CD14-positive monocyte (primary cell): Measurements from ENCODE around the gene ZNF287. TPM values are rescaled to one million over a fixed set of nuclear protein-coding genes. Genes with fewer than 3 reads are reported as not detected.

Experiments
- DNase-seq, 3 donors: peaks; one replicate each; pipeline ENCODE4 v3.0.0-alpha.2; 2011 to 2022
- H2AFZ ChIP-seq: 2 replicates; pipeline ENCODE4 v1.6.0; 2012; ENCODE audit warnings: mild to moderate bottlenecking, low read depth, low read length, inconsistent platforms; ENCODE audit not compliant: insufficient read depth, poor library complexity, severe bottlenecking
- H3K27ac ChIP-seq, 2 donors: 1 replicate in 1 of 2; 2 replicates in 1 of 2; pipeline ENCODE4 v1.5.1; 2012 to 2013; ENCODE audit warnings: low read length in 2 of 2, control low read depth in 1 of 2, inconsistent platforms in 1 of 2, low read depth in 1 of 2, mild to moderate bottlenecking in 1 of 2
- H3K27me3 ChIP-seq, 2 donors: one replicate each; pipeline versions ENCODE4 v1.6.0 to v1.6.1; 2011 to 2013; ENCODE audit warnings: low read length in 2 of 2; ENCODE audit not compliant: control insufficient read depth in 2 of 2, insufficient read depth in 2 of 2
- H3K36me3 ChIP-seq, 2 donors: replicated peaks in 1 of 2; 1 replicate in 1 of 2; 2 replicates in 1 of 2; pipeline versions ENCODE4 v1.5.1 to v1.6.1; 2012 to 2013; ENCODE audit warnings: low read length in 2 of 2, control low read depth in 1 of 2, inconsistent platforms in 1 of 2, mild to moderate bottlenecking in 1 of 2; ENCODE audit not compliant: insufficient read depth in 2 of 2, control insufficient read depth in 1 of 2
- H3K4me1 ChIP-seq, 2 donors: 1 replicate in 1 of 2; 2 replicates in 1 of 2; pipeline versions ENCODE4 v1.5.1 to v1.6.1; 2012 to 2013; ENCODE audit warnings: low read length in 2 of 2, control low read depth in 1 of 2, inconsistent platforms in 1 of 2, mild to moderate bottlenecking in 1 of 2, moderate library complexity in 1 of 2; ENCODE audit not compliant: insufficient read depth in 2 of 2, control insufficient read depth in 1 of 2
- H3K4me2 ChIP-seq: replicated peaks from 2 replicates; pipeline ENCODE3; 2012; ENCODE audit warnings: low read length, moderate library complexity, mild to moderate bottlenecking; ENCODE audit not compliant: poor library complexity, severe bottlenecking; ENCODE audit errors: extremely low read depth
- H3K4me3 ChIP-seq, 3 experiments: fragments of 200-600 bp in 1 of 3; sonication (generic) in 1 of 3; replicated peaks in 1 of 3; 1 replicate in 2 of 3; 2 replicates in 1 of 3; pipeline ENCODE4 v1.5.1; 2011 to 2013; ENCODE audit warnings: low read length in 3 of 3, mild to moderate bottlenecking in 3 of 3, control low read depth in 2 of 3, low read depth in 2 of 3, inconsistent platforms in 1 of 3, moderate library complexity in 1 of 3
- H3K79me2 ChIP-seq: 2 replicates; pipeline ENCODE4 v1.6.0; 2012; ENCODE audit warnings: mild to moderate bottlenecking, control low read depth, inconsistent platforms, low read length, moderate library complexity; ENCODE audit not compliant: insufficient read depth
- H3K9ac ChIP-seq: 2 replicates; pipeline ENCODE4 v1.6.0; 2017; ENCODE audit warnings: low read length, mild to moderate bottlenecking; ENCODE audit not compliant: insufficient read depth, poor library complexity, severe bottlenecking
- H3K9me3 ChIP-seq, 2 donors: replicated peaks in 1 of 2; 1 replicate in 1 of 2; 2 replicates in 1 of 2; pipeline versions ENCODE4 v1.5.1 to v1.6.1; 2012 to 2013; ENCODE audit warnings: low read length in 2 of 2, control low read depth in 1 of 2; ENCODE audit not compliant: control insufficient read depth in 1 of 2, insufficient read depth in 1 of 2
- H4K20me1 ChIP-seq: 2 replicates; pipeline ENCODE4 v1.6.0; 2012; ENCODE audit warnings: mild to moderate bottlenecking, low read length, control low read depth, moderate library complexity; ENCODE audit not compliant: insufficient read depth
- H3K27ac Mint-ChIP-seq, 7 donors: one replicate each; pipeline ENCODE4 v1.8.0; 2020; ENCODE audit warnings: mild to moderate bottlenecking in 7 of 7, mixed read lengths in 7 of 7, moderate library complexity in 6 of 7, inconsistent platforms in 2 of 7
- H3K27me3 Mint-ChIP-seq, 3 donors: one replicate each; pipeline ENCODE4 v1.8.0; 2021 to 2022; ENCODE audit warnings: low read depth in 3 of 3, mild to moderate bottlenecking in 3 of 3, mixed read lengths in 3 of 3, moderate library complexity in 3 of 3, inconsistent platforms in 1 of 3
- H3K36me3 Mint-ChIP-seq, 2 donors: one replicate each; pipeline ENCODE4 v1.8.0; 2020; ENCODE audit warnings: mixed read lengths in 2 of 2, inconsistent platforms in 1 of 2, mild to moderate bottlenecking in 1 of 2
- H3K4me1 Mint-ChIP-seq: one replicate; pipeline ENCODE4 v1.8.0; 2020; ENCODE audit warnings: mild to moderate bottlenecking, mixed read lengths
- H3K4me3 Mint-ChIP-seq, 2 donors: one replicate each; pipeline ENCODE4 v1.8.0; 2020; ENCODE audit warnings: mild to moderate bottlenecking in 2 of 2, mixed read lengths in 2 of 2, moderate library complexity in 1 of 2
- H3K9me3 Mint-ChIP-seq, 7 donors: one replicate each; pipeline ENCODE4 v1.8.0; 2020 to 2022; ENCODE audit warnings: mixed read lengths in 7 of 7, mild to moderate bottlenecking in 6 of 7, moderate library complexity in 6 of 7, inconsistent platforms in 2 of 7
- WGBS: methylation state at CpG from one replicate; pipeline ENCODE4 v1.1.5; 2013; ENCODE audit warnings: missing lambda C conversion rate; ENCODE audit not compliant: insufficient coverage; 5-methylcytosine and 5-hydroxymethylcytosine counted together
- intact Hi-C, 2 donors: fragments of 100-400 bp; cut with micrococcal nuclease; formaldehyde crosslinking; loops; one replicate each; pipeline versions ENCODE4 v1.15.0 to v1.15.1; 2023
- polyA plus RNA-seq, 3 donors: library from polyadenylated mRNA; depleted of rRNA in 1 of 3; unstranded in 2 of 3; stranded (reverse) in 1 of 3; fragments of 300-500 nt in 2 of 3; fragments of >200 nt in 1 of 3; fragmentation: Illumina TruSeq in 2 of 3; gene quantifications; 1 replicate in 2 of 3; 2 replicates in 1 of 3; pipeline ENCODE4 v1.2.3, GENCODE V29; 2012 to 2021
- TF ChIP-seq, protein P1 (sequence below): fragments of 200-600 bp; IDR thresholded peaks from one replicate; pipeline ENCODE4 v1.8.0; 2022; ENCODE audit warnings: antibody characterized with exemption, mild to moderate bottlenecking

Gene ZNF287
- polyA plus RNA-seq, 3 donors: 0.25 to 0.53 TPM; not detected in 1

- intact Hi-C loops: no loop called here
- Mint-ChIP-seq H3K27ac (no peak overlapping the region), H3K4me3 (no peak overlapping the region), H3K27me3 (peaks cover 7 to 22% (median 13%) of the 10 kb centered on the region in 3 donors), H3K4me1 (peaks cover 6% of the 10 kb centered on the region), H3K9me3 (peaks cover 3 to 24% (median 13%) of the 10 kb centered on the region in 7 donors), H3K36me3 (no peaks in the 10 kb centered on the region)
- H3K27ac ChIP-seq: no peak overlapping the region
- H3K9ac ChIP-seq: no peak overlapping the region
- H3K9me3 ChIP-seq: no peaks in the 10 kb centered on the region
- no peaks in the 10 kb centered on the region for H3K79me2 ChIP-seq
- no peak overlapping the region for H3K4me3 ChIP-seq
- H3K27me3 ChIP-seq: peaks cover 0 to 3% of the 10 kb centered on the region in 2 donors
- TF ChIP-seq, protein P1, sequence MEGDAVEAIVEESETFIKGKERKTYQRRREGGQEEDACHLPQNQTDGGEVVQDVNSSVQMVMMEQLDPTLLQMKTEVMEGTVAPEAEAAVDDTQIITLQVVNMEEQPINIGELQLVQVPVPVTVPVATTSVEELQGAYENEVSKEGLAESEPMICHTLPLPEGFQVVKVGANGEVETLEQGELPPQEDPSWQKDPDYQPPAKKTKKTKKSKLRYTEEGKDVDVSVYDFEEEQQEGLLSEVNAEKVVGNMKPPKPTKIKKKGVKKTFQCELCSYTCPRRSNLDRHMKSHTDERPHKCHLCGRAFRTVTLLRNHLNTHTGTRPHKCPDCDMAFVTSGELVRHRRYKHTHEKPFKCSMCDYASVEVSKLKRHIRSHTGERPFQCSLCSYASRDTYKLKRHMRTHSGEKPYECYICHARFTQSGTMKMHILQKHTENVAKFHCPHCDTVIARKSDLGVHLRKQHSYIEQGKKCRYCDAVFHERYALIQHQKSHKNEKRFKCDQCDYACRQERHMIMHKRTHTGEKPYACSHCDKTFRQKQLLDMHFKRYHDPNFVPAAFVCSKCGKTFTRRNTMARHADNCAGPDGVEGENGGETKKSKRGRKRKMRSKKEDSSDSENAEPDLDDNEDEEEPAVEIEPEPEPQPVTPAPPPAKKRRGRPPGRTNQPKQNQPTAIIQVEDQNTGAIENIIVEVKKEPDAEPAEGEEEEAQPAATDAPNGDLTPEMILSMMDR: no peak
- no peaks in the 10 kb centered on the region for H4K20me1 ChIP-seq
- peaks cover 5 to 10% of the 10 kb centered on the region in 2 donors for H3K4me1 ChIP-seq
- H2AFZ ChIP-seq: no peak overlapping the region
- H3K36me3 ChIP-seq: no peaks in the 10 kb centered on the region
- DNase-seq: no peak
- H3K4me2 ChIP-seq: no peak overlapping the region
- 69% methylated on average over 2 of the region's 2 CpGs for WGBS
Observed at GRCh38 chr17:16573466-16573865, 4.5 kb upstream of the ZNF287 start.

- peaks cover 10 to 27% (median 25%) of the 10 kb centered on the region in 3 donors for H3K27me3 Mint-ChIP-seq
- TF ChIP-seq, protein P1: no peak
- peak overlapping the region; percentile 97 for H2AFZ ChIP-seq
Observed at GRCh38 chr17:16569358-16569712, 331 bp upstream of the ZNF287 start.

More at GRCh38 chr17:16569358-16569712, 331 bp upstream of the ZNF287 start:
- no peak for DNase-seq
- Histone ChIP-seq H3K4me1 (peaks cover 7 to 11% of the 10 kb centered on the region in 2 donors), H4K20me1 (no peaks in the 10 kb centered on the region), H3K4me2 (peak overlapping the region; percentile 87), H3K79me2 (no peaks in the 10 kb centered on the region), H3K36me3 (no peaks in the 10 kb centered on the region), H3K4me3 (peak overlapping the region in 1 of 3 experiments; percentile 75), H3K27ac (no peak overlapping the region), H3K27me3 (peaks cover 3 to 12% of the 10 kb centered on the region in 2 donors), H3K9me3 (peaks cover 8 to 12% of the 10 kb centered on the region in 2 donors), H3K9ac (no peak overlapping the region)
- peaks cover 0 to 2% of the 10 kb centered on the region in 2 donors for H3K36me3 Mint-ChIP-seq
- intact Hi-C loops: no loop called here
- peaks cover 9% of the 10 kb centered on the region for H3K4me1 Mint-ChIP-seq
- peak overlapping the region; percentile 77 to 86 for H3K4me3 Mint-ChIP-seq
- H3K9me3 Mint-ChIP-seq: peaks cover 6 to 32% (median 14%) of the 10 kb centered on the region in 7 donors
- peak overlapping the region in 1 of 7 donors; percentile 42 for H3K27ac Mint-ChIP-seq
- 24% methylated on average over 11 of the region's 14 CpGs for WGBS
